Measurements from ENCODE around the gene DGAT2. TPM values are rescaled to one million over a fixed set of nuclear protein-coding genes. Genes with fewer than 3 reads are reported as not detected.

The DGAT2 gene
- total and polyA plus RNA-seq, 5 donors: 5.7 to 23.4 (median 12.2) TPM

DNA sequence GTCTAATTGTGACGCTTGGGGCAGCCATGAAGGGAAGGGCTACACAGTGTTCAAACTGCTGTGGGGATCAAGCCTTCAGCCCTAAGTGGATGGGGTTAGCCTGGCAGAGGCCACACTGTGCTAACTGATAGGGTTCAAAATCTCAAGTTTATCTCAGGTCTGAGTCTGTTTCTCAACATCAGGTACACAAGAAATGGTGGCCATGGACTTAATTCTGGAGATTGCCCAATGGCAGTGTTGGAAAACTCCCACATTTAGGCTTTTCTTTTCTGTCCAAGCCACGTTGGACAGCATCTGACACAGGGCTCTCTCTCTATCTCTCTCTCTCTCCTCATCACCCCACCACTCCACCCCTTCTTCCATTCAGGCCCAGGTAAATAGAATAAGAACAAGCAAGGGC lies 10.9 kb upstream of the DGAT2 start:
- intact Hi-C loops (cut with DNase I): no loop called here
- WGBS: 80% methylated on average over 2 of the region's 2 CpGs
- ATAC-seq: no peak

DNA sequence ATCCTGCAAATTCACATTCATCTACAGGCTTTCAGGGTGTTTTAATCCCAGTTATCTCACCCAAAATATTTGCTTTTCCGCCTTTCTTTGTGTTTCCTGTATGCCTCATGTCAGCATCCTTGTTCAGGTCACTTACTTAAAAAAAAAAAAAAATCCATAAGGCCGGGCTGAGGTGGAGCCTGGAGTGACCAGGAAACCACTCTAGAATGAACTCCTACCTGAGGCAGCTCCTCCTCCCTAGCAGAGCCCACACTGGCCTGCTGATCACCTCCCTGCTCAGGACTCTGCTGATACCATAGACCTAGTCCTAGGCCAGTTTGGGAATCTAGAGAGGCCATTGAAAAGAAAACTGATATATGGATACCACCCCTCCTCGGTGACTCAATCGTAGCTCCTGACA lies 8.7 kb upstream of the DGAT2 start:
- intact Hi-C loops (cut with DNase I): loop anchor here in 1 of 4 donors (10.0 kb wide), 1 partner anchor 45 kb away; the partner anchor contains the start of gene MOGAT2
- Histone ChIP-seq H3K27me3 (ENCODE audit: control insufficient read depth, insufficient read depth) (no peaks in the 10 kb centered on the region), H3K4me1 (ENCODE audit: control insufficient read depth, insufficient read depth, low read length) (no peaks in the 10 kb centered on the region), H3K9me3 (ENCODE audit: control insufficient read depth, low read length) (no peaks in the 10 kb centered on the region), H3K27ac (ENCODE audit: low read length) (no peak overlapping the region), H3K4me3 (ENCODE audit: low read length) (no peak overlapping the region)
- ATAC-seq (peak in 1 of 2 donors; percentile 16), DNase-seq (no peak)
- 67% methylated on average over 4 of the region's 4 CpGs for WGBS

More for the DNA sequence above, 10.9 kb upstream of the DGAT2 start:
- H3K4me3 ChIP-seq (ENCODE audit: low read length): no peak overlapping the region
- DNase-seq: no peak
- H3K4me1 ChIP-seq (ENCODE audit: control insufficient read depth, insufficient read depth, low read length): no peaks in the 10 kb centered on the region
- H3K27ac ChIP-seq (ENCODE audit: low read length): no peak overlapping the region
- H3K27me3 ChIP-seq (ENCODE audit: control insufficient read depth, insufficient read depth): no peaks in the 10 kb centered on the region
- H3K9me3 ChIP-seq (ENCODE audit: control insufficient read depth, low read length): no peaks in the 10 kb centered on the region

DNA sequence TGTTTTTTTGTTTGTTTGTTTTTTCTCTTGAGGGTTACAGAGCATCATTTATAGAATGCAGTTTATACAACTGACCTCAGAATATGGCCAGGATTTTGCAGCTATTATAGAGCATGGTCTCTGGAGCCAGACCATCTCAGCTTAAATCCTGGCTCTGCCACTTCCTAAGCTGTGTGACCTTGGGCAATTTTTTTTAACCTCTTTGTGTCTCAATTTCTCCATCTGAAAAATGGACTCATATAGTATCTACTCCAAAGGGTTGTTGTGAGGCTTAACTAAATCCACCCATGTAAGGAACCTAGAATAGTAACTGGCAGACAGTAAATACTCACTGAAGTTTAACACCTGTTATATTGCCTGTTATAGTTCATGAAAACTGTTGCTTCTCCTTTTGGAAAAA lies 8.3 kb upstream of the DGAT2 start:
- ATAC-seq (no peak), DNase-seq (no peak)
- Histone ChIP-seq H3K9me3 (ENCODE audit: control insufficient read depth, low read length) (no peaks in the 10 kb centered on the region), H3K27me3 (ENCODE audit: control insufficient read depth, insufficient read depth) (no peaks in the 10 kb centered on the region), H3K4me3 (ENCODE audit: low read length) (no peak overlapping the region), H3K27ac (ENCODE audit: low read length) (no peak overlapping the region), H3K4me1 (ENCODE audit: control insufficient read depth, insufficient read depth, low read length) (no peaks in the 10 kb centered on the region)
- intact Hi-C loops (cut with DNase I): loop anchor here in 1 of 4 donors (10.0 kb wide), 1 partner anchor 45 kb away; the partner anchor contains the start of gene MOGAT2

DNA sequence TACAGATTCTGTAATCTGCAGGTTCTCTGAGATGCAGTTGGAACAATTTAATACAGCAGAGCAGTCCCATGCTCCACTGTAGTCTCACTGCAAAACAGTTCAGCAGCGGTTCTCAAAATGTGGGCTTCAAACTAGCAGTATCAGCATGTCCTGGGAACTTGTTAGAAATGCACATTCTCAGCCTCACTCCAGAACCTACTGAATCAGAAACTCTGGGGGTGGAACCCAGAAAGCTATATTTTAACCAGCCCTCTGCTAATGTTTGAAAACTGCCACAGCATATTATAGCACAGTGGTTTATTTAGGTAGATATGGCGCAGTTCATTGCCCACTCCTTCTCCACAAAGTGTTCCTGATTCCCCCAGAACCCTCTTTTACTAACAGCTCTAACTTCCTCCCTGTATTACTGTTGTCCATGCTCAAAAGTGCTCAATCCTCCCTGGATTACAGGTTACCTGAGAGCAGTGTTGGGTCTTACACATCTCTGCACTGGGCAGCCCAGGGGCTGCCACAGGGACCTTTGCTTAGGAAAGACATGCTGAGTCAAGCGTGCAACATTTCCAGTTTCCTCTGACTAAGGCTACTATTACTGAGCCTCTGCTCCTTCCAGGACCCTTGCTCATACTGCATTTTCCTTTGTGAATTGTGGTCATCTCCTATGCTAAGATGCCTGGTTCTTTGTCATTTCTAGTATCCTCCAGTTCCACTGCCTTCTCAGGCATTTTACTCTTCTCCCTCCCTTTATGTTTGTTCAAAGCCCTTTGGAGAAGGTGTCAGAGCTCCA lies 7.7 kb upstream of the DGAT2 start:
- H3K27me3 ChIP-seq (ENCODE audit: control insufficient read depth, insufficient read depth): no peaks in the 10 kb centered on the region
- H3K4me1 ChIP-seq (ENCODE audit: control insufficient read depth, insufficient read depth, low read length): no peaks in the 10 kb centered on the region
- intact Hi-C loops (cut with DNase I): loop anchor here in 1 of 4 donors (10.0 kb wide), 1 partner anchor 46 kb away; the partner anchor contains the start of gene MOGAT2
- H3K27ac ChIP-seq (ENCODE audit: low read length): no peak overlapping the region
- no peak overlapping the region for H3K4me3 ChIP-seq (ENCODE audit: low read length)
- DNase-seq (no peak), ATAC-seq (no peak)
- WGBS: 89% methylated on average over 3 of the region's 3 CpGs
- no peaks in the 10 kb centered on the region for H3K9me3 ChIP-seq (ENCODE audit: control insufficient read depth, low read length)

DNA sequence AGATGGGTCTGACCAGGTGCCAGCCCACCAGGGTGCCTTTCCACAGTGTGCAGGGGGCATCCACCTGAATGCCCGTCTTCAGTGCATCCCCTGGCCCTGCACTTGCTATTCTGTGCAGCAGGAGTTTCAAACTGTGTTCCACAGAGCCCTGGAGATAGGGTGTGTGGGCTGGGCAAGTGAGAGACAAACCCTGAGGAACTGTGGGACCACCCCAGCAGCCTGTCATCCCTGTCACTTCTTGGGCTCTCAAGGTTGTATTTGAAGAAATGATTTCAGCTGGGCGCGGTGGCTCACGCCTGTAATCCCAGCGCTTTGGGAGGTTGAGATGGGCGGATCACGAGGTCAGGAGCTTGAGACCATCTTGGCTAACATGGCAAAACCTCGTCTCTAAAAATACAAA lies 6.4 kb upstream of the DGAT2 start:
- H3K27me3 ChIP-seq (ENCODE audit: control insufficient read depth, insufficient read depth): no peaks in the 10 kb centered on the region
- ATAC-seq (no peak), DNase-seq (no peak)
- H3K9me3 ChIP-seq (ENCODE audit: control insufficient read depth, low read length): no peaks in the 10 kb centered on the region
- intact Hi-C loops (cut with DNase I): loop anchor here in 1 of 4 donors (10.0 kb wide), 1 partner anchor 47 kb away; the partner anchor contains the start of gene MOGAT2
- 93% methylated on average over 8 of the region's 8 CpGs for WGBS
- H3K4me3 ChIP-seq (ENCODE audit: low read length): no peak overlapping the region
- H3K27ac ChIP-seq (ENCODE audit: low read length): no peak overlapping the region
- H3K4me1 ChIP-seq (ENCODE audit: control insufficient read depth, insufficient read depth, low read length): no peaks in the 10 kb centered on the region

DNA sequence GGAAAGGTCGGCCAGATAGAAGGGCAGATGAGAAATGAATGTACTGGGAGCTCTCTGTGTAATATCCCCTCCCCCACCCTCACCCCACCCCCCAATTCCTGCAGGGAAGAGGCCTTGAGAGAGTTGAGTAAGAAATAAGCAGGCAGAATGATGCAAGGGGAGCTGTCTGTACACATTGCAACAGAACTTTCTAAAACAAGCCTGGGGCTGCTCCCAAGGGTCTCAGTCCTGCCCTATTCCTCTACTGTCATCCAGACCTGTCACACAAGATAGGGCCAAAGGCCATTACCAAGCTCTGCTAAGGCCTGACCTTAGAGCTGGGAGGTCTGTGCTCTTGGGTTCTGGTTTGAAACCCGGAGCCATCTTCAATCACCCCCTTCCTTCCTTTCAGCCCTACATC lies 5.7 kb upstream of the DGAT2 start:
- Histone ChIP-seq H3K27ac (ENCODE audit: low read length) (peak overlapping the region; percentile 7), H3K4me3 (ENCODE audit: low read length) (no peak overlapping the region), H3K4me1 (ENCODE audit: control insufficient read depth, insufficient read depth, low read length) (peaks cover under 1% of the 10 kb centered on the region), H3K9me3 (ENCODE audit: control insufficient read depth, low read length) (no peaks in the 10 kb centered on the region), H3K27me3 (ENCODE audit: control insufficient read depth, insufficient read depth) (no peaks in the 10 kb centered on the region)
- intact Hi-C loops (cut with DNase I): loop anchor here in 1 of 4 donors (10.0 kb wide), 1 partner anchor 48 kb away; the partner anchor contains the start of gene MOGAT2
- 64% methylated on average over 2 of the region's 2 CpGs for WGBS
- ATAC-seq (no peak), DNase-seq (no peak)

DNA sequence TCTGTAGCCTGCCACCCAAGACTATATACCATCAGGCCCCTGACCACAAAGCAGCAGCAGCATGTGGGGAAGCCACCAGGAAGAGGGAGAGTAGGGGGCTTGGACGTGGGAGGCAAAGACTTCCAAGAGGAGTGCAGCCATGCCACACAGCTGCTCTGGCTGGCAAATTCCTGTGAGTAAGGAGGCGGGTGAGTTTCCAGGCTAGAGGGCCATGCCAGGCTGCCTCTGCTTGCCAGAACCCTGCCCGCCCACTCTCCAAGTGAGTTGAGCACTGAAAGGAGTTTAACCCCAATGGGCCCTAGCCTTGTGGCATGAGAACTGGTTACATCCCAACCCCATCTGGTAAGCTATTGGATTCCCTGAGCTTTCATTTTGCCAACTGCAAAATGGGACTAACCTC lies 4.7 kb upstream of the DGAT2 start:
- intact Hi-C loops (cut with DNase I): loop anchor here in 1 of 4 donors (10.0 kb wide), 1 partner anchor 49 kb away; the partner anchor contains the start of gene MOGAT2
- Histone ChIP-seq H3K4me3 (ENCODE audit: low read length) (no peak overlapping the region), H3K27ac (ENCODE audit: low read length) (no peak overlapping the region), H3K9me3 (ENCODE audit: control insufficient read depth, low read length) (no peaks in the 10 kb centered on the region), H3K27me3 (ENCODE audit: control insufficient read depth, insufficient read depth) (no peaks in the 10 kb centered on the region), H3K4me1 (ENCODE audit: control insufficient read depth, insufficient read depth, low read length) (peaks cover 2% of the 10 kb centered on the region)
- ATAC-seq: no peak
- no peak for DNase-seq
- 76% methylated on average over 3 of the region's 3 CpGs for WGBS

DNA sequence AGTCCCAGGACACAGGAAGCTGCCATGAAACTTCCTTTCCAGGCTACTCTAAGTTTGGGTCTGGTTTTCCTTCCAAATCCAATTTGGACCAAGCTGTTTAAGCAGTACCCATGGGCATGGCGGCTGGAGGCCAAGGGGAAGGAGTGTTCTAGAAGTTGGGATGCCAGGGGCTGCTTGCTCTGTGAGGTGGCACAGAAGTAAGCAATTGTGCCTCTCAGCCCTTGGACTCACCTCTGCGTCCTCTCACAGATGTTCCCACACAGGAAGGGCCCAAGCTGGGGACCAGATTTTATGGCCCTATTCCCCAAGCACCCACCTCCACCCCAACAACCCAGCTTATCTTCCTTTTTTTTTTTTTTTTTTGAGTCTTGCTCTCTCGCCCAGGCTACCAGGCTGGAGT lies 3.5 kb upstream of the DGAT2 start:
- intact Hi-C loops (cut with DNase I): loop anchor here in 2 of 4 donors (5.0 to 10.0 kb wide), 2 partner anchors 50 to 58 kb away; partner anchors contain the start of gene MOGAT2 (in 1 of the 2)
- Histone ChIP-seq H3K4me3 (ENCODE audit: low read length) (no peak overlapping the region), H3K4me1 (ENCODE audit: control insufficient read depth, insufficient read depth, low read length) (peaks cover 2% of the 10 kb centered on the region), H3K27ac (ENCODE audit: low read length) (no peak overlapping the region), H3K27me3 (ENCODE audit: control insufficient read depth, insufficient read depth) (no peaks in the 10 kb centered on the region), H3K9me3 (ENCODE audit: control insufficient read depth, low read length) (no peaks in the 10 kb centered on the region)
- ATAC-seq: no peak
- WGBS: 96% methylated on average over 3 of the region's 3 CpGs
- no peak for DNase-seq

DNA sequence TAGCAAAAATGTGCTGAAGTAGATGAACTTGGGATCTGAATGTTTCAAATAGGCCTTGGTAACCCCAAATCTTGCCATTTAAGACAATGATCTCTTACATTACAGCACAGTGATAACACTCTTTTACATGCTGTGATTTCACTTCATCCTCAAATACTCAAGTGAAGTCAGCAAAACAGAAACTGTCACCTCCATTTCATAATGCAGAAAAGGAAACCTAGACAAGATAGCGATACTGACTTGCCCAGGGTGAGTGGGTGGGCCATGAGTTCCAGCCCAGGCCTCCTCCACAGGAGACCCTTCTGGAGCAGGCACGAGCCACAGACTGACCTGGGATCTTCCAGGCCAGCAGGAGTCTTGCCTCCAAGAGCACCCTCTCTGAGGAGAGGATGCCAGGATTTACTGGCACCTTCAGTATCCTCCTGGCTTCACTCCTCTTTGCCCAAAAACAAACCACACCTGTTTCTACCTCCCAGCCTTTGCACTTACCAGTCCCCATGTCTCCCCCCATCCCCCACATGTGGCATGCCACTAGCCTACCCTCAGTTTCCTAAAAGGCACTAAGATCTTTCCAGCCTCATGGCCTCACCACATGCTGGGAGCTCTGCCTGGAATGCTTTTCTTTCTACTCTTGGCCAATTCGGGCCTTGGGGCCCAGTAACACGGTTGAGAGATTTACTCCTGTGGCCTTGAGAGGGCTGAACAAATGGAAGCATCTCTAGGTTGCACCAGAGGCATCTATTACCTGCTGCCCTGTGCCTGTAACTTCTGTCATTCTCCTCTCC lies 1.9 kb upstream of the DGAT2 start:
- peaks cover 2% of the 10 kb centered on the region for H3K4me1 ChIP-seq (ENCODE audit: control insufficient read depth, insufficient read depth, low read length)
- no peak for ATAC-seq
- no peak overlapping the region for H3K27ac ChIP-seq (ENCODE audit: low read length)
- no peak for DNase-seq
- no peaks in the 10 kb centered on the region for H3K27me3 ChIP-seq (ENCODE audit: control insufficient read depth, insufficient read depth)
- intact Hi-C loops (cut with DNase I): loop anchor here in 2 of 4 donors (5.0 to 10.0 kb wide), 2 partner anchors 52 to 59 kb away; partner anchors contain the start of gene MOGAT2 (in 1 of the 2)
- WGBS: 68% methylated on average over 4 of the region's 4 CpGs
- H3K4me3 ChIP-seq (ENCODE audit: low read length): no peak overlapping the region
- H3K9me3 ChIP-seq (ENCODE audit: control insufficient read depth, low read length): no peaks in the 10 kb centered on the region

DNA sequence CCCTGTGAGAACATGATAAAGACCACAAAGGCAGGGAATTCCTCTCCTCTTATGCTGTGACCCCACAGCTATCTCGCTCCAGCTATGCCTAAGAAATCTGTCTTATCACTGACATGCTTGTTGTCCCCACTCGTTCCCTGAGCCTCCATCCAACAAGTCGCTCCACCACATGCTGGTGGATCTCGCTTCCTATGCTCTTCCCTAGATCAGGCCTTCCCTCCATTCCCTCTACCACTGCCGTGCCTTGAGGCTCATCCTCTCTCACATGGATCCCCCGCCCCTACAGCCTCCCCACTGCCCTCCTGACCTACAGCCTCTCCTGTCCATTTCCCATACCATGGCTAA lies 1.4 kb upstream of the DGAT2 start:
- no peaks in the 10 kb centered on the region for H3K27me3 ChIP-seq (ENCODE audit: control insufficient read depth, insufficient read depth)
- no peak for ATAC-seq
- no peak for DNase-seq
- no peak overlapping the region for H3K4me3 ChIP-seq (ENCODE audit: low read length)
- peaks cover 2% of the 10 kb centered on the region for H3K4me1 ChIP-seq (ENCODE audit: control insufficient read depth, insufficient read depth, low read length)
- H3K9me3 ChIP-seq (ENCODE audit: control insufficient read depth, low read length): no peaks in the 10 kb centered on the region
- 86% methylated on average over 6 of the region's 6 CpGs for WGBS
- H3K27ac ChIP-seq (ENCODE audit: low read length): no peak overlapping the region
- intact Hi-C loops (cut with DNase I): loop anchor here in 2 of 4 donors (5.0 to 10.0 kb wide), 2 partner anchors 52 to 60 kb away; partner anchors contain the start of gene MOGAT2 (in 1 of the 2)

DNA sequence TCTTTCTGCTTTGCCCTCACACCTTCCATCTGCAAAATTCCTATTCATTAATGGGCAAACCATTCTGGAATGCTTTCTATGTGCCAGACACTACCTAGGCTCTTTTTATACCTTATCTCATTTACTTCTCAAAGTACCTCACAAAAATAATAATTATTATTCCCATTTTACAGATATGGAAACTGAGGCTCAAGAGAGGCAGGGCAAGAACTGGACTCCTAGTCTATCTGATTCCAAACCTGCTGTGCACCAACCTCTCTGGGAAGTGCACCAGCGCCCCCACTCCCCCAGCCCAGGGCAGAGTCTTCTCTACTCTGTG lies 826 bp upstream of the DGAT2 start:
- Histone ChIP-seq H3K4me1 (ENCODE audit: control insufficient read depth, insufficient read depth, low read length) (peaks cover 2% of the 10 kb centered on the region), H3K9me3 (ENCODE audit: control insufficient read depth, low read length) (no peaks in the 10 kb centered on the region), H3K27ac (ENCODE audit: low read length) (no peak overlapping the region), H3K4me3 (ENCODE audit: low read length) (no peak overlapping the region), H3K27me3 (ENCODE audit: control insufficient read depth, insufficient read depth) (no peaks in the 10 kb centered on the region)
- DNase-seq (no peak), ATAC-seq (no peak)
- intact Hi-C loops (cut with DNase I): loop anchor here in 2 of 4 donors (5.0 to 10.0 kb wide), 2 partner anchors 53 to 60 kb away; partner anchors contain the start of gene MOGAT2 (in 1 of the 2)
- 38% methylated on average over 1 of the region's 1 CpG for WGBS
